H1 (cell line): Measurements from ENCODE around the gene ERICH2. TPM values are rescaled to one million over a fixed set of nuclear protein-coding genes. Genes with fewer than 3 reads are reported as not detected.

ENCODE experiments used
- CTCF ChIA-PET: fragments of 300-600 bp; sonication (Branson Sonifier 250); formaldehyde crosslinking; loops from one replicate; lab custom pipeline; 2021; ENCODE audit not compliant: partially characterized antibody; lab: Charles Lee
- POLR2A ChIA-PET: fragments of 300-600 bp; sonication (Branson Sonifier 250); formaldehyde crosslinking; loops from one replicate; lab custom pipeline; 2021; ENCODE audit warnings: inconsistent platforms; ENCODE audit not compliant: partially characterized antibody; lab: Charles Lee
- DNase-seq, 2 experiments: peaks; one replicate each; pipeline versions ENCODE4 v3.0.0 to v3.0.0-alpha.2; 2010 to 2022; ENCODE audit warnings: low spot score in 2 of 2, low read depth in 1 of 2, mixed read lengths in 1 of 2
- FAIRE-seq: peaks from 2 replicates; lab custom pipeline; 2011; peaks lifted over from hg19 to GRCh38; lab: Jason Lieb, UNC
- H2AFZ ChIP-seq: 2 replicates; pipeline ENCODE4 v1.8.1; 2012; ENCODE audit warnings: low read length, inconsistent platforms
- H2AK5ac ChIP-seq: 2 replicates; pipeline ENCODE4 v1.6.1; 2013; ENCODE audit warnings: low read depth, low read length
- H2BK120ac ChIP-seq: replicated peaks from 2 replicates; pipeline ENCODE3; 2013; ENCODE audit warnings: low read depth, low read length, inconsistent platforms
- H2BK12ac ChIP-seq: 2 replicates; pipeline ENCODE4 v1.6.1; 2013; ENCODE audit warnings: low read depth, low read length
- H2BK15ac ChIP-seq: 2 replicates; pipeline ENCODE4 v1.6.1; 2013; ENCODE audit warnings: low read length
- H2BK20ac ChIP-seq: 2 replicates; pipeline ENCODE4 v1.6.1; 2013; ENCODE audit warnings: low read length
- H2BK5ac ChIP-seq: 2 replicates; pipeline ENCODE4 v1.6.1; 2013; ENCODE audit warnings: low read depth, low read length
- H3K14ac ChIP-seq: 2 replicates; pipeline ENCODE4 v1.6.1; 2013; ENCODE audit warnings: inconsistent platforms; ENCODE audit not compliant: insufficient read length
- H3K18ac ChIP-seq: 2 replicates; pipeline ENCODE4 v1.6.1; 2013; ENCODE audit warnings: low read length; ENCODE audit errors: extremely low read depth
- H3K23ac ChIP-seq: 2 replicates; pipeline ENCODE4 v1.6.1; 2013; ENCODE audit warnings: inconsistent platforms; ENCODE audit not compliant: insufficient read length
- H3K23me2 ChIP-seq: 2 replicates; pipeline ENCODE4 v1.6.1; 2013; ENCODE audit warnings: low read depth, low read length
- H3K27ac ChIP-seq: 2 replicates; pipeline ENCODE4 v1.6.1; 2011; ENCODE audit warnings: low read depth, low read length, inconsistent platforms
- H3K27me3 ChIP-seq, 4 experiments: replicated peaks in 1 of 4; 1 replicate in 1 of 4; 2 replicates in 3 of 4; pipeline versions ENCODE4 v1.6.1 to v1.8.1; 2011 to 2013; ENCODE audit warnings: low read length in 3 of 4, mild to moderate bottlenecking in 3 of 4, inconsistent platforms in 2 of 4, mixed read lengths in 2 of 4, moderate library complexity in 1 of 4; ENCODE audit not compliant: control insufficient read depth in 3 of 4, insufficient read depth in 3 of 4; ENCODE audit errors: extremely low read depth in 1 of 4
- H3K36me3 ChIP-seq, 4 experiments: 2 replicates each; pipeline versions ENCODE4 v1.6.1 to v1.8.1; 2011 to 2013; ENCODE audit warnings: mild to moderate bottlenecking in 4 of 4, low read length in 3 of 4, moderate library complexity in 2 of 4, control low read depth in 1 of 4, inconsistent platforms in 1 of 4; ENCODE audit not compliant: insufficient read depth in 4 of 4, control insufficient read depth in 2 of 4
- H3K4ac ChIP-seq: replicated peaks from 2 replicates; pipeline ENCODE3; 2013; ENCODE audit warnings: low read length, low read depth, mixed read lengths, inconsistent platforms; ENCODE audit not compliant: insufficient read length
- H3K4me1 ChIP-seq, 4 experiments: replicated peaks in 1 of 4; 1 replicate in 1 of 4; 2 replicates in 3 of 4; pipeline versions ENCODE4 v1.6.1 to v1.8.1; 2011 to 2013; ENCODE audit warnings: low read length in 3 of 4, inconsistent platforms in 2 of 4, mixed read lengths in 1 of 4; ENCODE audit not compliant: insufficient read depth in 4 of 4, control insufficient read depth in 3 of 4
- H3K4me2 ChIP-seq, 2 experiments: 2 replicates each; pipeline versions ENCODE4 v1.6.1 to v1.8.1; 2011 to 2013; ENCODE audit warnings: low read depth in 2 of 2, low read length in 2 of 2, control low read depth in 1 of 2, inconsistent platforms in 1 of 2, mild to moderate bottlenecking in 1 of 2; ENCODE audit not compliant: insufficient read depth in 1 of 2
- H3K4me3 ChIP-seq, 4 experiments: fragments of 200-600, 300-600 bp in 1 of 4; sonication (generic), shearing (Covaris generic), sonication (Bioruptor Twin) in 1 of 4; 2 replicates each; pipeline versions ENCODE4 v1.5.1 to v1.8.1; 2011 to 2016; ENCODE audit warnings: low read length in 4 of 4, low read depth in 3 of 4, control low read depth in 2 of 4, inconsistent platforms in 2 of 4, mild to moderate bottlenecking in 2 of 4, mixed read lengths in 1 of 4, moderate library complexity in 1 of 4; ENCODE audit not compliant: insufficient read depth in 2 of 4; ENCODE audit errors: extremely low read depth in 1 of 4
- H3K56ac ChIP-seq: replicated peaks from 2 replicates; pipeline ENCODE3; 2013; ENCODE audit warnings: low read depth, mild to moderate bottlenecking, mixed read lengths, low read length, inconsistent platforms; ENCODE audit not compliant: insufficient read length
- H3K79me1 ChIP-seq: 2 replicates; pipeline ENCODE4 v1.6.1; 2013; ENCODE audit warnings: low read depth, low read length, control low read depth
- H3K79me2 ChIP-seq, 2 experiments: 2 replicates each; pipeline versions ENCODE4 v1.6.1 to v1.8.1; 2012 to 2013; ENCODE audit warnings: low read length in 2 of 2, mild to moderate bottlenecking in 2 of 2, inconsistent platforms in 1 of 2; ENCODE audit not compliant: insufficient read depth in 2 of 2, control insufficient read depth in 1 of 2
- H3K9ac ChIP-seq, 4 experiments: replicated peaks in 1 of 4; 1 replicate in 1 of 4; 2 replicates in 3 of 4; pipeline versions ENCODE4 v1.6.1 to v1.8.1; 2011 to 2013; ENCODE audit warnings: low read depth in 3 of 4, low read length in 3 of 4, control low read depth in 2 of 4, mild to moderate bottlenecking in 2 of 4, moderate library complexity in 2 of 4, inconsistent platforms in 1 of 4; ENCODE audit errors: extremely low read depth in 1 of 4
- H3K9me3 ChIP-seq, 2 experiments: 2 replicates each; pipeline versions ENCODE4 v1.6.1 to v1.8.1; 2012 to 2013; ENCODE audit warnings: mild to moderate bottlenecking in 2 of 2, moderate library complexity in 2 of 2, control low read depth in 1 of 2, inconsistent platforms in 1 of 2, low read depth in 1 of 2, low read length in 1 of 2, mixed read lengths in 1 of 2; ENCODE audit not compliant: insufficient read depth in 2 of 2
- H4K20me1 ChIP-seq, 2 experiments: replicated peaks in 1 of 2; 2 replicates each; pipeline versions ENCODE3 to v1.8.1; 2011 to 2013; ENCODE audit warnings: inconsistent platforms in 2 of 2, low read length in 2 of 2, mild to moderate bottlenecking in 1 of 2; ENCODE audit not compliant: insufficient read depth in 2 of 2, control insufficient read depth in 1 of 2
- H4K5ac ChIP-seq: 2 replicates; pipeline ENCODE4 v1.6.1; 2013; ENCODE audit warnings: low read length, low read depth, mixed read lengths, inconsistent platforms; ENCODE audit not compliant: insufficient read length
- H4K8ac ChIP-seq: 2 replicates; pipeline ENCODE4 v1.8.0; 2013; ENCODE audit warnings: mild to moderate bottlenecking, moderate library complexity, low read length, inconsistent platforms; ENCODE audit not compliant: insufficient read depth; ENCODE audit errors: extremely low read depth
- H4K91ac ChIP-seq: replicated peaks from 2 replicates; pipeline ENCODE3; 2013; ENCODE audit warnings: low read length, mixed read lengths, inconsistent platforms; ENCODE audit not compliant: insufficient read length
- BACH1 ChIP-seq: IDR thresholded peaks from 2 replicates; pipeline ENCODE4 v1.6.1; 2012; ENCODE audit warnings: low read length, improper control_type of control experiment
- JUND ChIP-seq: IDR thresholded peaks from 2 replicates; pipeline ENCODE4 v1.6.1; 2011; ENCODE audit warnings: mild to moderate bottlenecking, improper control_type of control experiment, low read length
- SP4 ChIP-seq: IDR thresholded peaks from 2 replicates; pipeline ENCODE4 v1.6.1; 2012; ENCODE audit warnings: low read length, inconsistent platforms
- WGBS, 2 experiments: shearing (Covaris generic) in 1 of 2; methylation state at CpG; one replicate each; pipeline versions ENCODE4 v1.1.6 to v1.1.7; 2013 to 2015; ENCODE audit warnings: low lambda C conversion rate in 2 of 2, mixed read lengths in 2 of 2, inconsistent platforms in 1 of 2, low coverage in 1 of 2, missing lambda C conversion rate in 1 of 2; ENCODE audit not compliant: insufficient replicate concordance in 2 of 2, insufficient coverage in 1 of 2, insufficient read length in 1 of 2; ENCODE audit errors: extremely low coverage in 1 of 2, missing lambda C conversion rate in 1 of 2; 5-methylcytosine and 5-hydroxymethylcytosine counted together
- polyA plus RNA-seq, 7 experiments: library from polyadenylated mRNA; depleted of rRNA in 3 of 7; stranded (reverse) in 5 of 7; unstranded in 2 of 7; fragments of >200 nt in 5 of 7; fragments of 200-250 nt in 2 of 7; gene quantifications; 1 replicate in 5 of 7; 2 replicates in 1 of 7; 4 replicates in 1 of 7; pipeline versions ENCODE4 v1.2.1 to v1.2.3, GENCODE V29; 2011 to 2013; ENCODE audit warnings: missing spikeins in 2 of 7, mixed read lengths in 2 of 7
- total RNA-seq: library from RNA; stranded (reverse); fragmentation: NEBNext Ultra II Directional; extraction: Animal tissue kit (Norgen Biotek cat#: 25700); gene quantifications from 2 replicates; pipeline ENCODE4 v1.2.1, GENCODE V29; 2021

ERICH2 gene
- total and polyA plus RNA-seq, 2 of the 8 experiments (the other 6 are each of a cell fraction or from before 2014, with no cell fraction given): 0.20 to 2.1 TPM

DNA sequence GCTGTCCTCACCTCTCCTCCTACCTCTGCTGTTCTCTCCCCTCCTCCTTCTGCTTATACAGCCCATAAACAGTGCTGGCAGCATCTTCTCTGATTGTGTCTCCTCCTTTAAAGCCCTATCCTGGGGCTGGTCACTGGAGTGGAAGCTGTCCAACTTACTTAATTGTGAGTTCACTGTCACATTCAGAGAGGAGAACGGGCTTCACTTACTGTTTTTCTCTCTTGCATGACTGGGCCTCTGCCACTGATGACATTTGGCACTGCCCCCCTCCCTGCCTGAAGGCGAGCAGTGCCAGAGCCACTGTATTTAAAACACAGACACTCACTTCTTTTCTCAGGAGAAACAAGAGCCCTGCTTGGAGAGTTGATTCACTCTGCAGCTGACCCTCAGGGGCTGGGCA, 58.9 kb downstream of the ERICH2 start:
- Histone ChIP-seq H3K79me2 (no peaks in the 10 kb centered on the region), H3K9ac (no peak overlapping the region), H2BK15ac (no peak overlapping the region), H2BK5ac (no peak overlapping the region; the same call in 1 of the 2 replicates), H3K18ac (no peak overlapping the region), H3K4me1 (peaks cover 0 to 3% (median 3%) of the 10 kb centered on the region in 4 experiments; a peak in 5 of 7 replicates), H2AFZ (no peak overlapping the region), H3K23ac (no peak overlapping the region), H3K79me1 (no peaks in the 10 kb centered on the region), H2BK12ac (peak overlapping the region; percentile 80; the same call in 1 of the 2 replicates), H2BK120ac (no peak overlapping the region), H4K8ac (no peak overlapping the region), H3K14ac (no peak overlapping the region), H3K4me3 (no peak overlapping the region), H4K20me1 (no peaks in the 10 kb centered on the region), H3K36me3 (no peaks in the 10 kb centered on the region; a peak in 1 of 8 replicates), H2AK5ac (peak overlapping the region; percentile 93; the same call in 1 of the 2 replicates), H4K91ac (no peak overlapping the region), H3K27ac (no peak overlapping the region), H4K5ac (no peak overlapping the region), H3K4ac (no peak overlapping the region), H3K4me2 (no peak overlapping the region), H3K9me3 (no peaks in the 10 kb centered on the region), H3K27me3 (peaks cover 4 to 34% (median 29%) of the 10 kb centered on the region in 4 experiments), H3K56ac (no peak overlapping the region), H3K23me2 (no peaks in the 10 kb centered on the region; the same call in 1 of the 2 replicates), H2BK20ac (no peak overlapping the region)
- TF ChIP-seq SP4 (no peak), JUND (no peak), BACH1 (no peak)
- FAIRE-seq: no peak
- ChIA-PET CTCF (interaction anchor here (3.0 kb wide), 1 partner anchor 16 kb away, joined by 14 read pairs; no protein-coding TSS in a partner anchor), POLR2A (no interaction called here)
- WGBS, 2 experiments: 80% methylated on average over 2 of the region's 2 CpGs; no CpG with 5 or more reads in 1 of the 2 experiments
- DNase-seq: no peak
